ENCODE data around the gene TTC39C.

- TF ChIP-seq MAX (IDR thresholded peaks at IDR 0.05) (peak; percentile 67), REST (IDR thresholded peaks at IDR 0.05) (no peak), CTCF (IDR thresholded peaks at IDR 0.05) (peak; percentile 47), HES2 (IDR thresholded peaks at IDR 0.05) (no peak), EP300 (IDR thresholded peaks at IDR 0.05) (no peak), HMGXB4 (CRISPR knock-in tag; IDR thresholded peaks at IDR 0.05; ENCODE audit: borderline replicate concordance) (no peak), JUN (IDR thresholded peaks at IDR 0.05) (peak; percentile 30 to 53; a peak in 2 of 5 replicates), POLR2A (IDR thresholded peaks at IDR 0.05; ENCODE audit: low read length) (no peak), RFX5 (IDR thresholded peaks at IDR 0.05) (no peak), FOXS1 (CRISPR knock-in tag; IDR thresholded peaks at IDR 0.05) (no peak), EHMT2 (IDR thresholded peaks at IDR 0.05; ENCODE audit: low read depth) (no peak), RAD21 (conservative IDR thresholded peaks at IDR 0.05 in 1 of 2, IDR thresholded peaks at IDR 0.05 in 1 of 2) (peak; percentile 66 to 71), SREBF2 (IDR thresholded peaks at IDR 0.05) (no peak), TP53 (CRISPR knock-in tag; IDR thresholded peaks at IDR 0.05) (no peak)
These were observed 61.4 kb downstream of the TTC39C start for GRCh38 chr18:24075767-24076597.
